BE2C (cell line): ENCODE measurements around the gene UROS.

Experiments
- DNase-seq: peaks from one replicate; pipeline ENCODE4 v3.0.0-alpha.2; 2020
- H3K27me3 ChIP-seq: fragments of 250-450 bp; sonication (Bioruptor Pico); 2 replicates; pipeline ENCODE4 v1.5.1; 2020; ENCODE audit warnings: mild to moderate bottlenecking
- H3K36me3 ChIP-seq: fragments of 250-450 bp; sonication (Bioruptor Pico); 2 replicates; pipeline ENCODE4 v1.5.1; 2020; ENCODE audit warnings: mild to moderate bottlenecking
- H3K4me1 ChIP-seq: fragments of 250-450 bp; sonication (Bioruptor Pico); 2 replicates; pipeline ENCODE4 v1.5.1; 2020
- H3K4me3 ChIP-seq: 2 replicates; pipeline ENCODE4 v1.5.1; 2011; ENCODE audit warnings: low read depth, low read length
- H3K9me3 ChIP-seq: fragments of 250-450 bp; sonication (Bioruptor Pico); 2 replicates; pipeline ENCODE4 v1.5.1; 2020
- CTCF ChIP-seq: IDR thresholded peaks from 2 replicates; pipeline ENCODE4 v1.5.1; 2012; ENCODE audit warnings: mild to moderate bottlenecking, low read depth, low read length

The UROS gene

DNA sequence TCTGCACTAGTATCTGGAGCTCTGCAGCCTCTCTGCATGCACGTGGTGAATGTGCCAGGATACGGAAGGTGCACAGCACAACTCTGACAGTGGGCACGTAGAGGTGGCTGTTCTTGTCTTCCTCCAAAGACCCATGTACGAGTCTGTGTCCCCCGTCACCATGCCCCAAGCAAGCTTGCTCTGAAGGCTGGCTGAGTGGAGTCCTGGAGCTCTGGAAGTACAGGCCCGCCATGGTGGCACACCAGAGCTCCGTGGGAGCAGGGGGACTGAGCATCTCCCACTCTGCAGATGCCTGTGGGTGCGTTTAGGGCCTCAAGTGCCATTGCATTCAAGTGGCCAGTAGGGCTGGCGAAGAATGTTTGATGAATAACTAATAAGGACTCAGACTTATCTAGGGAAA, 17.3 kb upstream of the UROS start:
- H3K4me3 ChIP-seq: no peak overlapping the region
- no peaks in the 10 kb centered on the region for H3K27me3 ChIP-seq
- DNase-seq: no peak
- no peaks in the 10 kb centered on the region for H3K9me3 ChIP-seq
- H3K36me3 ChIP-seq: peaks cover 54% of the 10 kb centered on the region
- H3K4me1 ChIP-seq: no peaks in the 10 kb centered on the region
- no peak for TF ChIP-seq CTCF

DNA sequence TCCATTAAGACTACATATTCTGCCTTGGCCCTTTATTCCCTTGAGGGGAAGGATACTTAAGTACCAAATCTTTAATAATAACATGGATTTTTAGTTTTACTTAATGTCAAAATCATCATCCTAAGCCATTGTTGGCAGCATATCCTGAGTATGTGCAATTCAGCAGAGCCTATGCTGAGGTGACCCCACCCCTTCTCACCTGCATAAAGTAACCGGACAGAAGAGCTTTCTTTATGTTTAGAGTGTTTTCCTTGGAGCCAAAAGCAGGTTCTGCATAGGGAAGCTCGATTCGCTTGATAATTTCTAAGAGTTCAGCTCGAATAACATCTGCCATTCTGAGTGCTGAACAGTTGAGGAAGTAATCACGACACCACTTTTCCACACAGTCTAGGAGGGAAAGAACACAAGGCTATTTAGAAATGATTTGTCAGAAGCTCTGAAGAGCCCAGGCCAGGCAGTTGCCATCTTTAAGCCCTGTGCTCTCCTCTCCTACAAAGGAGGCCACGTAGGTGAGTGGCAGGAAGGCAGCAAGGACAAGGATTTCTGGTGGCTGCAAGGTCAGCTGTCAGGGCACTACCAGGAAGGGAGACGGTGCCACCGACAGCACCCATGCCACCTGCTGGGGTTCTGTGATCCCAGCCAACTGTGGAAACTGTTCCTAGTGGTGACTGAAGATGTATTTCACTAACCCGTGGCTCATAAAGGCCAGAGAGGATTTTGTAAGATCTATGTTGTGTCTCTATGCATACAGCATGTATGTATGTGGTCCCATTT, 15.9 kb upstream of the UROS start:
- no peak overlapping the region for H3K4me3 ChIP-seq
- no peaks in the 10 kb centered on the region for H3K9me3 ChIP-seq
- no peaks in the 10 kb centered on the region for H3K27me3 ChIP-seq
- no peaks in the 10 kb centered on the region for H3K4me1 ChIP-seq
- TF ChIP-seq CTCF: no peak
- peaks cover 54% of the 10 kb centered on the region for H3K36me3 ChIP-seq
- DNase-seq: no peak

GRCh38 chr10:125836746-125837145, 13.7 kb upstream of the UROS start:
- Histone ChIP-seq H3K9me3 (no peaks in the 10 kb centered on the region), H3K36me3 (peaks cover 65% of the 10 kb centered on the region), H3K27me3 (no peaks in the 10 kb centered on the region), H3K4me3 (no peak overlapping the region), H3K4me1 (no peaks in the 10 kb centered on the region)
- TF ChIP-seq CTCF: no peak
- no peak for DNase-seq

- no peaks in the 10 kb centered on the region for H3K9me3 ChIP-seq
- no peak overlapping the region for H3K4me3 ChIP-seq
- DNase-seq: no peak
- H3K36me3 ChIP-seq: peaks cover 67% of the 10 kb centered on the region
- no peaks in the 10 kb centered on the region for H3K27me3 ChIP-seq
- TF ChIP-seq CTCF: no peak
- H3K4me1 ChIP-seq: no peaks in the 10 kb centered on the region
Observed at GRCh38 chr10:125828311-125828710, 5.3 kb upstream of the UROS start.

- peaks cover 58% of the 10 kb centered on the region for H3K36me3 ChIP-seq
- no peak for TF ChIP-seq CTCF
- H3K4me3 ChIP-seq: no peak overlapping the region
- H3K4me1 ChIP-seq: no peaks in the 10 kb centered on the region
- H3K9me3 ChIP-seq: no peaks in the 10 kb centered on the region
- H3K27me3 ChIP-seq: no peaks in the 10 kb centered on the region
- DNase-seq: no peak
Observed at GRCh38 chr10:125827133-125827532, 4.1 kb upstream of the UROS start.

DNA sequence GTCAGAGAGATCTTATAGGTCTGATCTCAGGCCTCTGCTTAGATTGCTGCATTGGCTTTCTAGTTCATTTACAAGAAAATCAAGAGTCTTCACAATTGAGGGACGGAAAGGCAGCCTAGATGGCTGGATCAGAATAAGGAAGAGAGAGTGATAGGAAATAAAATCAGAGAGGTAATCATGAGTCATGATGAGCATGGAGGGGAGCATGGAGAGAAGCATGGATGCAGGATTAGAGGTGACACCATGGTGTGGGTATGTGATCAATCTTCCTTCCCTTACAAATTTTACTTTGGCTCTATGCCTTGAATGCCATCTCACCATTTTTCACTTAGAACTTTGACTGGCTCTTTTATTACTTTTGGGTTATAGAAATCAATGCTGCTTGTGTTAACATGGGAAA, 1.7 kb upstream of the UROS start:
- DNase-seq: no peak
- Histone ChIP-seq H3K36me3 (peaks cover 38% of the 10 kb centered on the region), H3K27me3 (no peaks in the 10 kb centered on the region), H3K4me3 (peak overlapping the region; percentile 100), H3K4me1 (no peaks in the 10 kb centered on the region), H3K9me3 (no peaks in the 10 kb centered on the region)
- no peak for TF ChIP-seq CTCF
